GM19099 (cell line): ENCODE results near the gene TCF19.

Source experiments
- POLR2A ChIP-seq: IDR thresholded peaks from 3 replicates; pipeline ENCODE4 v1.6.1; 2011; ENCODE audit warnings: low read depth; ENCODE audit not compliant: insufficient read length; ENCODE audit errors: extremely low read depth

The TCF19 gene

GRCh38 chr6:31142361-31142761 lies 16.0 kb upstream of the TCF19 start:
- no peak for TF ChIP-seq POLR2A

- TF ChIP-seq POLR2A = no peak
Observed at GRCh38 chr6:31143148-31143547, 15.2 kb upstream of the TCF19 start.

- no peak for TF ChIP-seq POLR2A
Observed at GRCh38 chr6:31144296-31144969, 14.0 kb upstream of the TCF19 start.

- TF ChIP-seq POLR2A = no peak
Observed at GRCh38 chr6:31144970-31145340, 13.4 kb upstream of the TCF19 start.

- no peak for TF ChIP-seq POLR2A
Observed at GRCh38 chr6:31145386-31145785, 13.0 kb upstream of the TCF19 start.

GRCh38 chr6:31149827-31150447 lies 8.5 kb upstream of the TCF19 start:
- no peak for TF ChIP-seq POLR2A

- TF ChIP-seq POLR2A = no peak
Observed at GRCh38 chr6:31152781-31153180, 5.6 kb upstream of the TCF19 start.

- TF ChIP-seq POLR2A = no peak
Observed at GRCh38 chr6:31154436-31154835, 4.0 kb upstream of the TCF19 start.

GRCh38 chr6:31156641-31157040 lies 1.7 kb upstream of the TCF19 start:
- TF ChIP-seq POLR2A = no peak

- TF ChIP-seq POLR2A = no peak
Observed at GRCh38 chr6:31157513-31158139, 763 bp upstream of the TCF19 start, which contains the start of gene CCHCR1. Gene CCHCR1, minus strand, starts transcription at chr6:31157802. Its CDS starts 202 bp downstream, at chr6:31157600.

GRCh38 chr6:31158863-31159855 lies 770 bp downstream of the TCF19 start:
- TF ChIP-seq POLR2A = no peak

- TF ChIP-seq POLR2A = no peak
Observed at GRCh38 chr6:31161216-31162126, 3.1 kb downstream of the TCF19 start.

- TF ChIP-seq POLR2A = no peak
Observed at GRCh38 chr6:31162463-31163165, 4.2 kb downstream of the TCF19 start.
